HG03139 (cell line): ENCODE data around the gene VWC2.
A peak's percentile ranks its signal among the peaks of the same experiment; 100 is the strongest.

Experiments
- ATAC-seq: cut with Tn5 transposase; IDR thresholded peaks from one replicate; pipeline ENCODE4 v1.9.1; 2021; ENCODE audit not compliant: unreplicated experiment

The VWC2 gene

DNA sequence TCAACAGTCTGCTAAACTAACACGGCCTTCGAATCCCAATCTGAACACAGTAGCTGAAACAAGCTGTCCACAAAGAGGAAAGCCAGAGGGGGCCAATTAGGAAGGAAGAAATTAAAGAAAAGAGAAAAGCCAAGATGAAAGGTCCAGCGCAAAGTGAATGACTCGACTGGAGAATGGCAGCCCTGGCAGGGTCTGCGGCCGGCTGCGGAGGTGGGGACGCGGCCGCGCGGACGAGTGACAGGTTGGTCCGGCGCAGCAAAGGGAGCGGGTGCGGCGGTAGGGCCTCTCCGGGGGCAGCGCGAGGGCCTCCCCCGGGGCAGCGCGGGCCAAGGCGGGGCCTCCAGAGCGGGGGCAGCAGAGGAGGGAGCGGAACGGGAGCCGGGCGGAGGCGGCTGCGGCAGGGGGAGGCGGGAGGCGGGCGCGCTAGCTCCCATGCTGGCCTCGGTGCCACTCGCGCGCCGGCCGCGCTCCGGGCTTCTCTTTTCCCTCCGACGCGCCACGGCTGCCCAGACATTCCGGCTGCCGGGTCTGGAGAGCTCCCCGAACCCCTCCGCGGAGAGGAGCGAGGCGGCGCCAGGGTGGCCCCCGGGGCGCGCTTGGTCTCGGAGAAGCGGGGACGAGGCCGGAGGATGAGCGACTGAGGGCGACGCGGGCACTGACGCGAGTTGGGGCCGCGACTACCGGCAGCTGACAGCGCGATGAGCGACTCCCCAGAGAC lies at the start of gene VWC2:
Gene VWC2, plus strand, starts transcription at position 421 of the 718 bp plus-strand sequence. CDS start 1,798 bp downstream, outside the sequence.
- ATAC-seq = no peak

DNA sequence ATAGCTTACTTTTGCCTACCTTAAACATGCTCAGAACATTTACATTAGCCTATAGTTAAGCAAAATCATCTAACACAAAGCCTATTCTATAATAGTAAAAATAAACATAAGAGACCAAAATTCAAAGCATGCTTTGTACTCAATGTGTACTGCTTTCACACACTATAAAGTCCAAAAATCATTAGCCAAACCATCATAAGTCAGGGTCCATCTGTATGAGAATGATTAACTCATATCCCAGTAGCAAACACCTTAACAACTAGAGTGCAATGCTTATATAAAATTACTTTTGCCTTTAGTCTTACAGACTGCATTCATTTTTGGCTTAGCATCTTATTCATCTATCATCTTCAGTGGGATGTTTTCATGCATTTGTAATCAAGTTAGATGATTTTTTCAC lies 49.4 kb upstream of the VWC2 start:
- ATAC-seq = no peak

DNA sequence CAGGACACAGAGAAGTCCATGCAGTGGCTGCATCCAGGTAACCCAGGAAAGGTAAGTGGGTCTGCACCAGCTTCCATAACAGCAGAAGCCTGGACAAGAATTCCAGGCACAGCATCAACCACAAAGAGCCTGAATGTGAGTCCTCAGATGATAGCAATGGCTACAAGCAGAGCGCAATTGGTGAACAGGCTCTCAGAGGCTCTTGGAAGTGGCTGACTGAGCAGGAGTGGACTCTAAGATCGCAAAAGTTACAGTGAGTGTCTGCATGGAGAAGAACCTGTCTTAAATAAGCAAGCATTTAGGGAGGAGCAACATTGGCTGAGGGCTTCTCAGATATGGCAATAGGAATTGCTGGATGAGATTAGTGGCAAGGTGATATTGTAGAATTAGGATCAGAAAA lies 41.6 kb upstream of the VWC2 start:
- no peak for ATAC-seq

DNA sequence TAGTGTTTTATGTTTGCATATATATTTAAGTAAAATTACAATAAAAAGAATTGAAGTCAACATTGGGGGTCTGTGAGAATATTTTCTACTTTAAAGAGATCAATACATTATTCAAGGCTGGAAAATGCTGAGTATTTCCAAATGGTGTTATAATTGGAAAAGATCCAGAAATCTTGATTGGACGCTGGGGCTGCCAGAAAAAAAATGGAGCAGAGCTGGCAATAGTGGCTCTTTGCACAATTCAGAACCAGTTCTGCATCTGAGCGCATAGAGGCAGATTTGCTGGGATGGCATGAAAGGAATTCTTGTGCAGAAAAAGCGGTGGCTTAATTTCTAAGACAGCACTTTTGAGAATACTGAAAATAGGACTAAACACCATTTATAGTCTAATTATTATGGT lies 10.8 kb upstream of the VWC2 start:
- ATAC-seq = no peak

DNA sequence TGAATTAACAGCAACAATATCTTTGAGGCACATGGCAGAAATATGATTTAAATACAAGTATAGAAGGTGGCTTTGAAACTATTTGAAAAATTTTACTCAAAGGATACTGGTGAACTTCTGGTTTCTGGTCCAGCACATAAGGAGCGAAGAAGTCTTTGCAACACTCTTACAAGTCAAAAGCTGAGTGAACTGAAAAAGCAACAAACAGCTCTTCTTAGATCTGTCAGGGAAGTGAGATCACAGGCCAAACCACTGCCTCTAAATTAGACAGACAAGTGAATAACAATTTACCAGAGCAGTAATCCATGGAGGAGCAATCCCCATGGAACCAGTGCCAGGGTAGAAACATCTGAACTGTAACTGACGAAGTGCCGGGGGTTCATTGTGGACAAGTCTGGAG lies 9.6 kb upstream of the VWC2 start:
- no peak for ATAC-seq

DNA sequence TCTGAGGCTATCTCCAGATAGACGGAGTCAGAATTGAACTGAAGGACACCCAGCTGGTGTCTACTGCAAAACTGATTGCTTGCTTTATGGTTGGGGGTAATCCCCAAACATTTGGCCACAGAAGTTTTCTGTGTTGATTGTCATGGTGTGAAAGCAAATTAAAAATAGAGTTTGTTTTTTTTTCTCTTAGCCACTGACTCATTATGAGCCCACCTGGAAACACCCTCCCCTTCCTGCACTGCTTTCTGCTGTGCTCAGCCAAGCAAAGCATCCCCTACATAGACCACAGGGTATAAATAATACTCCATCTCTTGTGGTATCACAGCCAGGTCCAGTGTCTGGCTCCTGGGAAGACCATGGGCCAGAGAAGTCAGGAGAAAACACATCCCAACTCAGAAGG lies 6.5 kb upstream of the VWC2 start:
- peak; percentile 81 for ATAC-seq

DNA sequence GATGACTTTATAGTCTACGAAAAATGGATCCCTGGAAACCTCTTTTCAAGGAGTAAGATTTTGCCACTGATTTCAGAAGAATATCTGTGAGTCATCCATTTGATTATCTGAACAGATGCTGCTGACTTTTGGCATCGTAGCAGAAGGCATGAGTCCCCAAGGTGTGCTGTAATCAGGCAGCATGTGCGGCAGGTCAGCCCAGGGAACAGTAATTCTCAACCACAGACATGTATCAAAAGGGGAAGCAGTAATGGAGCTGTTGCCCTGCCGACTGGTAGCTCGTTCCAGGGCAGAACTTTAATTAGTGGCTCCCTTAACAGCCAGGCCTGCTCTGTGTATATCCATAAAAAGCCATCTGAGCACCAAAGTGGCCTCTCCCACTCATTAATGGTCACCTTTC lies 5.7 kb upstream of the VWC2 start:
- ATAC-seq = no peak

DNA sequence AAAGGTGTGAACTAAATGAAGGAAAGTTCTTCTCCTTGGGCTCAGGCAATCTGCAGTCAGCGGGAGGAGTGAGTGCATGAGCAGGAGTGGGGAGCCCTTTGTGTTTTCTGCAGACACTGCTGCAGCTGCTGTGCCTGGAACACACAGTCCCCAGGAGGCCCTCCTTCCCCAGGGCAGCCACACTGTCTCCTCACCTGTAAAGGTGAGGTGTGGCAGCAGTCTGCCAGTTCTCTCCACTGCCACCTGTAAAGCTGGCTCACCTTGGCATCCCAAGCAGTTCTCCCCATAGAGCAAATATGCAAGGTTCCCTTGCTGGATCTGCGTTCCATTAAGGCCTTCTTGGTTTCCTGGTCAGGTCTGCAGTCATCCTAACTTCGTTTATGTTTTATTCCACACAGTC lies 5.2 kb upstream of the VWC2 start:
- ATAC-seq = no peak

DNA sequence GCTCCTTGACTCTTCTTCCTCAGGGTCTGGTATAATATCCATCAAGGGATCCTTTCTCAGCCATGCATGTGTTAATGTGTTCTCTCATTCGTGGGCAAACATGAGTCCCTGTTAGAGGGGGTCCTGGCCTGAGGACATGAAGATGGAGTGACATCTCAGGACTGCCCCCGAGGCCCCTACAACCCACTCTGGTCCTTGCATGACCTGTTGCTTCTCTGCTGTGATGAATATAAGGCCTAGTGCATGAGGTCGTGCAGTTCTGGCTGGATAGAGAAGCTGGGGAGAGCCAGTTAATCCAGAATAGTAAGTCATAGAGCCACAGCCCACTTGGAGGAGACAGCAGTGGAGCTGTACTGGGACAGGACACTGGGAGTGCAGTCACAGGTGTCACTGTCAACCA lies 4.6 kb upstream of the VWC2 start:
- no peak for ATAC-seq

DNA sequence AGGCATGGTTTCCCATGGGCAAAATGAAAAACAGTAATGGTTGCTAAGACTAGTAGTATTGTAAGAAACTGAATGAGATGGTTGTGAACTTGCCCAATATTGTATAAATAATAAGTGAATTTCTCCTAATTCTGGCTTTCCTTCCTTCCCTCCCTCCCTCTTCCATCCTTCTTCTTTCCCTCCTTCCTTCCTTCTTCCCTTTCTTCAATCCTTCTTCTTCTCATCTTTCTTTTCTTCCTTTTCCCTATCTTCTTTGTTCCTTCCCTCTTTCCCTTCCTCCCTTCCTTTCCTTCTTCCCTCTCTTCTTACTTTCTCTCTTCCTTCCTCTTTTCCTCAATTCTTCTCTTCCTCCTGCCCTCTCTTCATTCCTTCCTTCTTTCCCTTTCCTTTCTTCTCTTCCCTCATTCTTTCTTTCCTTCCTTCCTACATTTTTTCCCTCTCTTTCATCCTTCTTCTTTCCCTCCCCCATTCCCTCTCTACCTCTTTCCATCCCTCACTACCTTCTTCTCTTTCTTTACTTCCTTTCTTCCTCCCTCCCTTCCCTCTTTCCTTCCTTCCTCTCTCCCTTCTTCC lies 4.1 kb upstream of the VWC2 start:
- ATAC-seq = no peak

DNA sequence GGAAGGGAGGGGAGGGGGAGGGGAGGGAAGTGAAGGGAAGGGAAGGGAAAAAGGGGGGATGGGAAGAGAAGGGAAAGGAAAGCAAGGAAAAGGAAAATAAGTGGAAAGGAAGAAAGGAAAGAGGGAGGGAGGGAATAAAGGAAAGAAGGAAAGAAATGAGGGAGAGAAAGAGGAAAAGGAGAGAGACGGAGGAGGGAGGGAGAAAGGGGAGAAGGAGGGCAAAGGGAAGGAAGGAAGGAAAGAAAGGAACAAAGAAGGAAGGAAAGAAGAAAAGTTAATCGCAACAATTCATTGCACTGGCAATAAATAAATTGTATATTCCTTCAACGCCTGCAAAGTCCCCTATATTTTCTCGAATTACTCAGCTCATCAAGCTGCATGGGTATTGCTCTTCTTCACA lies 2.6 kb upstream of the VWC2 start:
- no peak for ATAC-seq

DNA sequence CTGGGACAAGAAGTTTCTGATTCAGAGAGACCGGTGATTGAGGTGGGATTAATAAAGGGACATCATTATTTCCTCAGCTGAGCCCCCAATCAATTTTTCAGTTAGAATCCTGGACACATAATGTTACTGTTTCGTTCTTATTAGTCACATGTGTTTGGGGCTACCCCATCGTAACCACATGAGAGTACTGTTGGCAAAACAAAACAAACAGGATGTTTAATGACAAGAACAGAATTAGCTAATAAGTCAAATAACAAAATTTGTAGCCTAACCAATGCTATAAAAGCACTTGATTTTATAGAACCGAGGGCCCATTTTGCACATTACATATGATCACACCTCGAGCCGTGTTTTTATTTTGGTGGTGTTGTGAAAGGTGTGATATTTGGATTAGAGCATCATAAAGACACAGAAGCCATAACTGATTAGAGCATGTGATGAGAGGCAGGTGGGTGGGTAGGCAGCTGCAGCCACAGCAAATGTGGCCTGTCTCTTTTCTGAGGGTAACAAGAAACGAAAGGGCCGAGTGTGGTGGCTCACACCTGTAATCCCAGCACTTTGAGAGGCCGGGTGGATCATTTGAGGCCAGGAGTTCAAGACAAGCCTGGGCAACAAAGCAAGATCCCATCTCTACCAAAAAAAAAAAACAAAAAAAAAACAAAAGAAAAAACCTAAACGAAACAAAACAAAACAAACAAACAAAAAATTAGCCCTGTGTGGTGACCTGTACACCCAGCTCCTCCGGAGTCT lies 1.8 kb upstream of the VWC2 start:
- ATAC-seq = no peak

DNA sequence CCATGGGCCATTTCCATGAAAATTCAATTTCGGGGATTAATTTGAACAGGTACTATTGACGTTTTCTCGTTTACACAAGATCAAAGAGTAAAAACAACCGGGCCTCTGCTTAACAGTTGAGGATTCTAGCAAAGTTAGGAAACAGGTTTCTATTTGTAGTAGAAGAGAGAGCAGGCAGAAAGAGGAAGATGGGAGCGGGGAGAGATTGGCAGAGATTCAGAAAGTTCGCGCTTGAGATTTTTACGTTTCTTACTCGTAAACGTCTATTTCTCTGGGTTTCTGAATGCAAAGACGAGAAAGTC lies 571 bp upstream of the VWC2 start:
- ATAC-seq = no peak

DNA sequence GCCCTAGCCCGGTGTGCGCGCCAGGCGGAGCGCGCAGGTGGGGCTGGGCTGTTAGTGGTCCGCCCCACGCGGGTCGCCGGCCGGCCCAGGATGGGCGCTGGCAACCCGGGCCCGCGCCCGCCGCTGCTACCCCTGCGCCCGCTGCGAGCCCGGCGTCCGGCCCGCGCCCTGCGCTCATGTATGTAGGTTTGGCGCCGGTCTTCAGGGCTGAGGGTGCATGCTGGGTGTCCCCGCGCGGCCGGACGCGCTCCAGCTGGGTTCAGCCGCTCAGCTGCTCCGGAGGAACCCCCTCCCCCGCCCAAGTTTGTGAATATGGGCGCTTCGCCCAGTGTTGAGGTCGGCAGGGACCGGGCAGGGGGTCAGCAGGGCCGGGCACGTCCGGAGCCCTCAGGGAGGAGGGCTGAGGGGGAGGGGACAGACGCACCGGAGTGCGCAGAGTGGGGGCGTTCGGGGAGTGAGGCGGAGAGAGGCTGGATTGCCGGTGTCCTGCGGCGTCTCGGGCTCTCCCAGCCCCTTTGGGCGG lies 559 bp downstream of the VWC2 start:
- no peak for ATAC-seq

DNA sequence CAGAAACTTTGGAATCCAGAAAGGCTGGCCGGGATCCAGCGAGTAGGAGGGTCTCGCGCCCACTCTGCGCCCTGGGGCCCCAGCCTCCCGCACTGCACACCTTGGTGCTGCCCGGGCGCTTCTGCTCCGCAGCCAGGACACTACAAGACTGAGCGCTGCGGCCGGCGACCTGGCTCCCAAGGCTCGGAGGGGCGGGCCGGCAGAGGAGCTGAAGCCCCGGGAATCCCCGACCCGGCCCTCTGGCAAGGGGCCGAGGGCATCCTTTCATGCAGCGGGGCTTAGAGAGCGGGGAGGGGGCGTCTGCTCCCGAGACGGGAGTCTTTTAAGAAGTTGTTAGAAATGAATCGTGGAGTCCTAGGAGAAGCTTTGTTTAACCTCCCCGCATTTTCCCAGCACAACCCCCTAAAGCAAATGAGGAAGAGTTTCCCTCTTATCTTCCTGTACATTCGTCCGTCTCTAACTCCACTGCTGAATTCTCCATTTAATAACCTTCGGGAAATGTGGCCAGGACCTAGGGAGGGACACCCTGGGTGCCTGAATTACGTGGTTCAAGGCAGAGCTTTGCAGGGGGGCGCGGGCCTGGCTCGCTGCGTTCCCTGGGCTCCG lies 1.1 kb downstream of the VWC2 start:
- ATAC-seq = no peak

DNA sequence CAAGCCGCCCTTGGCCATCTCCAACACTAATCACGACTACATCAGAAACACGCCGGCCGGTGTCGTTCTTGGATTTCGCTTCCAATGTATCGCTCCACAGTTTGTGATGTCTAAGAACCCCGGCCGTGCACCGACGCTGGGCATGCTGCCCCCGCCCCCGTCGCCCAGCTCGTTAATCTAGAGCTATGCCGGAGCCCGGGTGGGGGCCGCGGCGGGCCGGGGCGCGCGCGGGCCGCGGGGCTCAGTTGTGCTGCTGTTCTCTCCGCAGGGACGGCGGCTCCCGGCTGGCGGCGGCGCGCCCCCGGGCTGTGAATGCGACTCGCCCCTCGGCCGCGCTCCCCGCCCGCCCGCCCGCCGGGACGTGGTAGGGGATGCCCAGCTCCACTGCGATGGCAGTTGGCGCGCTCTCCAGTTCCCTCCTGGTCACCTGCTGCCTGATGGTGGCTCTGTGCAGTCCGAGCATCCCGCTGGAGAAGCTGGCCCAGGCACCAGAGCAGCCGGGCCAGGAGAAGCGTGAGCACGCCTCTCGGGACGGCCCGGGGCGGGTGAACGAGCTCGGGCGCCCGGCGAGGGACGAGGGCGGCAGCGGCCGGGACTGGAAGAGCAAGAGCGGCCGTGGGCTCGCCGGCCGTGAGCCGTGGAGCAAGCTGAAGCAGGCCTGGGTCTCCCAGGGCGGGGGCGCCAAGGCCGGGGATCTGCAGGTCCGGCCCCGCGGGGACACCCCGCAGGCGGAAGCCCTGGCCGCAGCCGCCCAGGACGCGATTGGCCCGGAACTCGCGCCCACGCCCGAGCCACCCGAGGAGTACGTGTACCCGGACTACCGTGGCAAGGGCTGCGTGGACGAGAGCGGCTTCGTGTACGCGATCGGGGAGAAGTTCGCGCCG lies 1.9 kb downstream of the VWC2 start:
- ATAC-seq = no peak

DNA sequence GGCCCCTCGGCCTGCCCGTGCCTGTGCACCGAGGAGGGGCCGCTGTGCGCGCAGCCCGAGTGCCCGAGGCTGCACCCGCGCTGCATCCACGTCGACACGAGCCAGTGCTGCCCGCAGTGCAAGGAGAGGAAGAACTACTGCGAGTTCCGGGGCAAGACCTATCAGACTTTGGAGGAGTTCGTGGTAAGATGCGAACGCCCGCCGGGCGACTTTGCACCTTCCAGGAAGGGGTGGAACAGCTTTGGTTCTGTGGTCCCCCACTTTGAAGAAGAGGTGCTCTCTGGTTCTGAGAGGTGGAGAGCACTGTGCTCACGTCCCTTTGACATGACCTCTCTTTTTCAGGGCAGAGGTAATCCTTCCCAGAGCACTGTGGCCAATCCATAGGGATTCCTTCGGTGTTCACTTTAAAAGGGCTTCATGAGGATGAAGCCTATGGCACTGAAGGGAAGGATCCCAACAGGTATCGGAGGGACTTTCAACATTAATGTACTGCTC lies 2.6 kb downstream of the VWC2 start:
- no peak for ATAC-seq

DNA sequence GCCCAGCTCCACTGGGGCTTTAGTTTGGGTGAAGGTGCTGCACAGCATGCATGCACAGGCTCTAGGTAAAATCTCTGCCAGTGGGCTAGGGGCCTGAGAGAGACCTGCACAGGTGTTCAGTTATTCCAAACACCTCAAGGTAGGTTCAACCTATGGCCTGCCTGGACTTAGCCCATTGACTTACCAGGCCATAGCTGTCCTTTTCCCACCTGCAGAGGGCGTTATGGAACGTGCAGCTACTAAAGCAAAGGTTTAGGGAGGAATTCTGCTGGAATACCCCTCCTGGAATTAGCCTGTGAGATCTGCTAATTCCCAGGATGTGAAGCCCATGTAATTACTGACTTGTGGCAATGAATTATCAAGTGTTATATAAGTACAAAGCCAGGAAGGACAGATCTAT lies 3.6 kb downstream of the VWC2 start:
- ATAC-seq = no peak

DNA sequence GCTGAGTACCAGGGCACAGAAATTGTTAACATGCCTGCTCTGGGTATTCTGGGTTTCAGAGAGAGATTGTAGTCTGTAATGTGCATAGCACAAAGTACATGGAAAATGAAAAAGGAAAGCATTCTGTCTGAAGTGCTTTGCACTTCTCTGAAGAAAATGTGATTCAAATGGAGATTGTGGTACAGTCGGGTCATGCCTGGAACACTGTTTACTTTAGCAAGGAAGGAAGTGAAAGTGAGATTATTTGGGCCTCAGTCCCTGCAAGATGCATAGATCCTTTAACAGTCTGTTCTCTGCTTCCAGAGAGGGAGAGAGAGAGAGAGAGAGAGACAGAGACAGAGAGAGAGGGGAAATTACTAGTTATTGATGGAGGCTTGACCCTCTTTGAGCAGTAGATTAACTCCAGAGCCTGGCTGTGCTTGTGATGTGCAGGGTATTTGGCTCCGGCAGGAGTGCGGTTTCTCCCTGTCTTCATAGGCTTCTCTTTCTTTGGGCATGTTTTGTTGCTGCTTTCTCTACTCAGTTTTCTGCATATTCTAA lies 5.4 kb downstream of the VWC2 start:
- ATAC-seq = no peak

DNA sequence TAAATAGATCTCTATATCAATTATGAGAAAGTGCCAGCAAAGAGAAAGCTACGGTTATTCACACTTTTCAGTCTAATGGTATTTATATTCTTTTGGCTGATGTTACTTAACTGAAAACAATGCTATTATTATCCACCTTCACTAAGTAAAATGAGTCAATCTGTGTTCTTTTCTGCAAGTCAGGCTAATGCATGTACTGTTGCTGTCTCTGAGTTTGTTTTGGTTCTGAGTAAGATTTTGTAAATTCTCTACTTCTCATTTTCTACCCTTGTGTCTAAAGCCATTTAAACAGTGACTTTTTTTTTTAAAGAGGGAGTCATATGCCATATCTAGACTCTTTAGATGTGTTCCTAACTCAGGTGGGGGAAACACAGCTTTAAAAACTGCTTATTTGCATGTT lies 7.5 kb downstream of the VWC2 start:
- no peak for ATAC-seq

DNA sequence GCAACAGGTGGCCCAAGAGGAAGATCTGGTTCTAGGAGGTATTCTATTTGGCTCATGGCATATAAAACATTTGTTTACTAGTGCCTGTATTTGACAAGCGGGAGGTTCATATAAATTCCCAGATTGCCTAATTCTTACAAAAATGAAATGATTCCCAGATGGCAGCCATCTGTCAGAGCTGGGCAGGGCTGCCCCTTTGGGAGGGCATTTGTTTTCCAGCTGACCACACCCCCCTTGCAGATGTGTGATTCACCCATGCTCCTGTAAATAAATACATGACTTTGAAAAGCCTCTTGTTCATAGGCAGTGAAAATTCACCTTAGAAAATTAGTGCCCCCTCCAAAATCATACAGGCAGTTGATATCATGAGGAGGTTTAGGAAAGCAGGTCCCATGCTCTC lies 8.6 kb downstream of the VWC2 start:
- no peak for ATAC-seq
